SJCRH30 (cell line): Measurements from ENCODE around the gene IMPDH1. TPM values are rescaled to one million over a fixed set of nuclear protein-coding genes. Genes with fewer than 3 reads are reported as not detected.

Experiments
- DNase-seq, 2 experiments: peaks; one replicate each; pipeline ENCODE4 v3.0.0-alpha.2; 2015 to 2020
- H3K27ac ChIP-seq: fragments of 250-450 bp; sonication (Bioruptor Pico); 2 replicates; pipeline ENCODE4 v1.5.1; 2020; ENCODE audit warnings: mild to moderate bottlenecking, moderate library complexity
- H3K27me3 ChIP-seq: fragments of 250-450 bp; sonication (Bioruptor Pico); 2 replicates; pipeline ENCODE4 v1.5.1; 2020; ENCODE audit warnings: mild to moderate bottlenecking, moderate library complexity
- H3K36me3 ChIP-seq: fragments of 250-450 bp; sonication (Bioruptor Pico); 2 replicates; pipeline ENCODE4 v1.5.1; 2020; ENCODE audit warnings: mild to moderate bottlenecking, moderate library complexity
- H3K4me1 ChIP-seq: fragments of 250-450 bp; sonication (Bioruptor Pico); 2 replicates; pipeline ENCODE4 v1.5.1; 2020; ENCODE audit warnings: mild to moderate bottlenecking, moderate library complexity
- H3K4me3 ChIP-seq: fragments of 250-450 bp; sonication (Bioruptor Pico); 2 replicates; pipeline ENCODE4 v1.5.1; 2020; ENCODE audit warnings: mild to moderate bottlenecking, moderate library complexity
- H3K9me3 ChIP-seq: fragments of 250-450 bp; sonication (Bioruptor Pico); replicated peaks from 2 replicates; pipeline ENCODE4 v1.5.1; 2020; ENCODE audit warnings: mild to moderate bottlenecking, moderate library complexity
- total RNA-seq: library from RNA; depleted of rRNA; stranded (reverse); fragments of >200 nt; shearing (Covaris generic); gene quantifications from 2 replicates; pipeline ENCODE4 v1.2.3, GENCODE V29; 2014

The IMPDH1 gene
- total RNA-seq, 1 experiment from 2014 or later = 43.2 TPM

- no peaks in the 10 kb centered on the region for H3K4me1 ChIP-seq
- H3K36me3 ChIP-seq = no peaks in the 10 kb centered on the region
- no peak for DNase-seq
- no peaks in the 10 kb centered on the region for H3K27me3 ChIP-seq
- H3K4me3 ChIP-seq = no peak overlapping the region
- no peak overlapping the region for H3K27ac ChIP-seq
- H3K9me3 ChIP-seq = no peaks in the 10 kb centered on the region; the same call in 1 of the 2 replicates
These were observed 35.7 kb downstream of the IMPDH1 start for GRCh38 chr7:128374041-128374440.

GRCh38 chr7:128373606-128374005 is 36.2 kb downstream of the IMPDH1 start:
- no peak overlapping the region for H3K27ac ChIP-seq
- DNase-seq = no peak

GRCh38 chr7:128370491-128370890 is 39.3 kb downstream of the IMPDH1 start:
- Histone ChIP-seq H3K9me3 (no peaks in the 10 kb centered on the region; the same call in 1 of the 2 replicates), H3K27ac (no peak overlapping the region), H3K4me3 (no peak overlapping the region), H3K27me3 (0 out of 2 replicates have a peak, but pooled peaks cover 3% of the 10 kb centered on the region), H3K4me1 (peaks cover 3% of the 10 kb centered on the region; the same call in 1 of the 2 replicates), H3K36me3 (no peaks in the 10 kb centered on the region)
- DNase-seq = no peak

More at GRCh38 chr7:128373606-128374005, 36.2 kb downstream of the IMPDH1 start:
- no peak overlapping the region for H3K4me3 ChIP-seq
- H3K36me3 ChIP-seq = no peaks in the 10 kb centered on the region
- no peaks in the 10 kb centered on the region for H3K27me3 ChIP-seq
- no peaks in the 10 kb centered on the region for H3K4me1 ChIP-seq
- H3K9me3 ChIP-seq = no peaks in the 10 kb centered on the region; the same call in 1 of the 2 replicates

- no peak overlapping the region for H3K4me3 ChIP-seq
- no peaks in the 10 kb centered on the region for H3K36me3 ChIP-seq
- 0 out of 2 replicates have a peak, but pooled peaks cover 3% of the 10 kb centered on the region for H3K27me3 ChIP-seq
- no peak for DNase-seq
- H3K27ac ChIP-seq = no peak overlapping the region
- peaks cover 6% of the 10 kb centered on the region; the same call in 1 of the 2 replicates for H3K4me1 ChIP-seq
- H3K9me3 ChIP-seq = no peaks in the 10 kb centered on the region
These were observed 42.8 kb downstream of the IMPDH1 start for GRCh38 chr7:128366986-128367385.

GRCh38 chr7:128366300-128366699 is 43.5 kb downstream of the IMPDH1 start:
- Histone ChIP-seq H3K27me3 (0 out of 2 replicates have a peak, but pooled peaks cover 3% of the 10 kb centered on the region), H3K9me3 (no peaks in the 10 kb centered on the region), H3K36me3 (no peaks in the 10 kb centered on the region), H3K4me1 (peaks cover 6% of the 10 kb centered on the region; the same call in 1 of the 2 replicates), H3K27ac (no peak overlapping the region), H3K4me3 (no peak overlapping the region)
- no peak for DNase-seq

- Histone ChIP-seq H3K4me1 (peaks cover 6% of the 10 kb centered on the region; the same call in 1 of the 2 replicates), H3K27ac (no peak overlapping the region), H3K9me3 (no peaks in the 10 kb centered on the region), H3K27me3 (0 out of 2 replicates have a peak, but pooled peaks cover 3% of the 10 kb centered on the region), H3K36me3 (no peaks in the 10 kb centered on the region), H3K4me3 (no peak overlapping the region)
- no peak for DNase-seq
These were observed 44.4 kb downstream of the IMPDH1 start for GRCh38 chr7:128365432-128365831.

- H3K36me3 ChIP-seq = no peaks in the 10 kb centered on the region
- H3K4me1 ChIP-seq = peaks cover 6% of the 10 kb centered on the region; the same call in 1 of the 2 replicates
- H3K27ac ChIP-seq = no peak overlapping the region
These were observed 45.5 kb downstream of the IMPDH1 start for GRCh38 chr7:128364166-128364870.

GRCh38 chr7:128363261-128363721 is 46.5 kb downstream of the IMPDH1 start:
- Histone ChIP-seq H3K4me3 (no peak overlapping the region), H3K36me3 (no peaks in the 10 kb centered on the region), H3K27ac (no peak overlapping the region), H3K4me1 (peaks cover 6% of the 10 kb centered on the region; the same call in 1 of the 2 replicates), H3K9me3 (no peaks in the 10 kb centered on the region), H3K27me3 (0 out of 2 replicates have a peak, but pooled peaks cover 3% of the 10 kb centered on the region)
- no peak for DNase-seq

More at GRCh38 chr7:128364166-128364870, 45.5 kb downstream of the IMPDH1 start:
- Histone ChIP-seq H3K9me3 (no peaks in the 10 kb centered on the region), H3K4me3 (no peak overlapping the region), H3K27me3 (0 out of 2 replicates have a peak, but pooled peaks cover 3% of the 10 kb centered on the region)
- no peak for DNase-seq

GRCh38 chr7:128362670-128363069 is 47.1 kb downstream of the IMPDH1 start:
- no peak overlapping the region for H3K4me3 ChIP-seq
- peaks cover 6% of the 10 kb centered on the region; the same call in 1 of the 2 replicates for H3K4me1 ChIP-seq
- H3K27me3 ChIP-seq = no peaks in the 10 kb centered on the region
- no peak for DNase-seq
- no peak overlapping the region for H3K27ac ChIP-seq
- H3K36me3 ChIP-seq = no peaks in the 10 kb centered on the region
- H3K9me3 ChIP-seq = no peaks in the 10 kb centered on the region

- H3K27me3 ChIP-seq = no peaks in the 10 kb centered on the region
- no peaks in the 10 kb centered on the region for H3K36me3 ChIP-seq
- peak within 1 kb of the TSS; percentile 62 for H3K4me3 ChIP-seq
- DNase-seq = peak; percentile 42 to 58
- H3K27ac ChIP-seq = no peak within 1 kb of the TSS
- peaks cover 6% of the 10 kb centered on the region; the same call in 1 of the 2 replicates for H3K4me1 ChIP-seq
- no peaks in the 10 kb centered on the region for H3K9me3 ChIP-seq
These were observed 48.1 kb downstream of the IMPDH1 start, which contains the start of gene PRRT4 for GRCh38 chr7:128361411-128362379. Gene PRRT4 (minus strand): TSS chr7:128361690.

GRCh38 chr7:128360359-128360678 is 49.5 kb downstream of the IMPDH1 start:
- H3K27me3 ChIP-seq = no peaks in the 10 kb centered on the region
- DNase-seq = no peak
- no peak overlapping the region for H3K27ac ChIP-seq
- H3K9me3 ChIP-seq = no peaks in the 10 kb centered on the region
- 0 out of 2 replicates have a peak, but pooled peaks cover 2% of the 10 kb centered on the region for H3K4me1 ChIP-seq
- no peaks in the 10 kb centered on the region for H3K36me3 ChIP-seq
- peak overlapping the region; percentile 62 for H3K4me3 ChIP-seq

- H3K27me3 ChIP-seq = no peaks in the 10 kb centered on the region
- H3K9me3 ChIP-seq = no peaks in the 10 kb centered on the region
- H3K36me3 ChIP-seq = no peaks in the 10 kb centered on the region
- no peak overlapping the region for H3K27ac ChIP-seq
- H3K4me3 ChIP-seq = no peak overlapping the region
- no peak for DNase-seq
- 0 out of 2 replicates have a peak, but pooled peaks cover 2% of the 10 kb centered on the region for H3K4me1 ChIP-seq
These were observed 49.8 kb downstream of the IMPDH1 start for GRCh38 chr7:128359939-128360338.

GRCh38 chr7:128359336-128359735 is 50.4 kb downstream of the IMPDH1 start:
- Histone ChIP-seq H3K27ac (no peak overlapping the region), H3K36me3 (no peaks in the 10 kb centered on the region), H3K27me3 (no peaks in the 10 kb centered on the region), H3K4me3 (no peak overlapping the region), H3K9me3 (no peaks in the 10 kb centered on the region), H3K4me1 (0 out of 2 replicates have a peak, but pooled peaks cover 2% of the 10 kb centered on the region)
- no peak for DNase-seq

GRCh38 chr7:128358233-128358632 is 51.5 kb downstream of the IMPDH1 start:
- no peaks in the 10 kb centered on the region for H3K27me3 ChIP-seq
- no peak for DNase-seq

More at GRCh38 chr7:128358233-128358632, 51.5 kb downstream of the IMPDH1 start:
- Histone ChIP-seq H3K27ac (no peak overlapping the region), H3K36me3 (no peaks in the 10 kb centered on the region), H3K4me3 (no peak overlapping the region), H3K9me3 (no peaks in the 10 kb centered on the region), H3K4me1 (0 out of 2 replicates have a peak, but pooled peaks cover 2% of the 10 kb centered on the region)
